GM21737 (cell line): ENCODE data around the gene LILRA1.
"Not testable (repeated sequence)": the region's sequence is repeated elsewhere in the genome, so short reads cannot be mapped to it uniquely, and the experiment has no call there.

Experiments
- ATAC-seq: cut with Tn5 transposase; IDR thresholded peaks from one replicate; pipeline ENCODE4 v1.9.1; 2021; ENCODE audit warnings: mild to moderate bottlenecking, moderate library complexity; ENCODE audit not compliant: unreplicated experiment

LILRA1 gene

GRCh38 chr19:54576411-54576976, 16.9 kb upstream of the LILRA1 start:
- ATAC-seq, result no peak

GRCh38 chr19:54577334-54577733, 16.1 kb upstream of the LILRA1 start:
- no peak for ATAC-seq

DNA sequence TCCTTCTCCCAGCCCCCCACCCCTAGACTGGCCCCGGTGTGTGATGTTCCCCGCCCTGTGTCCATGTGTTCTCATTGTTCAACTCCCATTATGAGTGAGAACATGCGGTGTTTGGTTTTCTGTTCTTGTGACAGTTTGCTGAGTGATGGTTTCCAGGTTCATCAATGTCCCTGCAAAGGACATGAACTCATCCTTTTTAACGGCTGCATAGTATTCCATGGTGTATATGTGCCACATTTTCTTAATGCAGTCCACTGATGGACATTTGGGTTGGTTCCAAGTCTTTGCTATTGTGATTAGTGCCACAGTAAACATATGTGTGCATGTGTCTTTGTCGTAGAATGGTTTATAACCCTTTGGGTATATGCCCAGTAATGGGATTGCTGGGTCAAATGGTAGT, 15.2 kb upstream of the LILRA1 start:
- ATAC-seq, result not testable (repeated sequence)

DNA sequence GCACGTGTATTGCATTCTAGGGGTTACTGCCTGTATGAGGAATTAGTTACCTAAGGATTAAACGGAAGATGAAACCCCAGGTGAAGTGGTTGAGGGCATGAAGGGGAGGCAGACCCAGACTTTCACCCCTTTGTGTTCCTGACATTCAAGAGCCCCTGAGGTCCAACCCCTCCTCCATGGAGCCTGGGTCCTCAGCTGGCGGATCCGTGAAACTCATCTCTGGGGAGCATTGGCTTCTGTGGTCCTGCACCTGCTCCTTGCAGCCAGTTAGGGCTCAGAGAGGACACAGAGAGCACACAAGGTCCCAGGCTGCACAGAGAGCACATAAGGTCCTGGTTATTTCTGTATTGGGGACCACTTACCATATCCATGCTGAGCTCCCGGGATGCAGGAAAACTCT, 7.0 kb upstream of the LILRA1 start:
- no peak for ATAC-seq

GRCh38 chr19:54587026-54587425, 6.4 kb upstream of the LILRA1 start:
- no peak for ATAC-seq

- not testable (repeated sequence) for ATAC-seq
Observed at GRCh38 chr19:54593931-54594626, 647 bp downstream of the LILRA1 start.

DNA sequence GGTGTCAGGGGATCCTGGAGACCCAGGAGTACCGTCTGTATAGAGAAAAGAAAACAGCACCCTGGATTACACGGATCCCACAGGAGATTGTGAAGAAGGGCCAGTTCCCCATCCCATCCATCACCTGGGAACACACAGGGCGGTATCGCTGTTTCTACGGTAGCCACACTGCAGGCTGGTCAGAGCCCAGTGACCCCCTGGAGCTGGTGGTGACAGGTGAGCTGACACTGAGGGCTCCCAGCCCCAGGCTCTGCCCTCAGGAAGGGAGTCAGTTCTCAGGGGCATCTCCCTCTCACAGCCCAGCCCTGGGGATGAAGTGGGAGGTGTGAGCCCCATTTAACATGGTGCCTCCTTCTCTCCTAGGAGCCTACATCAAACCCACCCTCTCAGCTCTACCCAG, 1.3 kb downstream of the LILRA1 start:
- no peak for ATAC-seq

- ATAC-seq, result not testable (repeated sequence)
Observed at GRCh38 chr19:54595680-54596436, 2.4 kb downstream of the LILRA1 start.

DNA sequence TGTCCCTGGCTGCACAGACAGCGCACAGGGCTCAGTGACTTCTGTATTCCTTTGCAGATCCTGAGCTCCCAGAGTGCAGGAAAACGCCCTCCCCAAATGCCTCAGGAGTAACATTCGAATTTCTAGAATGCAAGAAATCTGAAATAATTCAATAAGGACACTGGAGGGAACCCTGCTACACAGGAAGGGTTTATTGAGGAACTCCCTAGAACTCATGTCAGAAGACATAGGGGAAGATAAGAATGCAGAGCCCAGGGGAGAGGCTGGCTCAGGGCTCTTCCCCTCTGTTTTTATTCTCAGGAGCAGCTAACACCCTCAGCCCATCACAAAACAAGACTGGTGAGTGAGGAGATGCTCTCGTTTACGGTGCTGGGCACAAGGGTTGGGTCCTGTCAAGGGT, 6.8 kb downstream of the LILRA1 start:
- ATAC-seq, result no peak

DNA sequence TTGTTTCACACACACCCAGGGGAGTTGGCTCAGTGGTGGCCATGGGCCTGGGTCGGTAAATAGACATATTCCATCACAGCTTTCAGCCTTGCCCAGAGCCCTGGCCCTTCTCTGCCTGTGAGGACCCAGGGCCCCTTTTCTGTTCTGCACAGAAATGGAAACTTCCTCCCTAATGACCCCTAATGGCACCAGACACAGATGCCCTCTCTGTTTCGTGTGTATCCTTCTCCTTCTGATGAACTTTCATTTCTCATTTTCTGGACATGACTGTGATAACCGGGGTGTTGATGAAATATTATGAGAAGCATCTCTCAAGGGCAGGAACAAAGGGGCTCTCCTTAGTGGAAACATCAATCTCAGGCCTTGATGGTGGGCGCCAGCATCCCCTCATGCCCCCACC, 12.8 kb downstream of the LILRA1 start:
- ATAC-seq, result no peak

DNA sequence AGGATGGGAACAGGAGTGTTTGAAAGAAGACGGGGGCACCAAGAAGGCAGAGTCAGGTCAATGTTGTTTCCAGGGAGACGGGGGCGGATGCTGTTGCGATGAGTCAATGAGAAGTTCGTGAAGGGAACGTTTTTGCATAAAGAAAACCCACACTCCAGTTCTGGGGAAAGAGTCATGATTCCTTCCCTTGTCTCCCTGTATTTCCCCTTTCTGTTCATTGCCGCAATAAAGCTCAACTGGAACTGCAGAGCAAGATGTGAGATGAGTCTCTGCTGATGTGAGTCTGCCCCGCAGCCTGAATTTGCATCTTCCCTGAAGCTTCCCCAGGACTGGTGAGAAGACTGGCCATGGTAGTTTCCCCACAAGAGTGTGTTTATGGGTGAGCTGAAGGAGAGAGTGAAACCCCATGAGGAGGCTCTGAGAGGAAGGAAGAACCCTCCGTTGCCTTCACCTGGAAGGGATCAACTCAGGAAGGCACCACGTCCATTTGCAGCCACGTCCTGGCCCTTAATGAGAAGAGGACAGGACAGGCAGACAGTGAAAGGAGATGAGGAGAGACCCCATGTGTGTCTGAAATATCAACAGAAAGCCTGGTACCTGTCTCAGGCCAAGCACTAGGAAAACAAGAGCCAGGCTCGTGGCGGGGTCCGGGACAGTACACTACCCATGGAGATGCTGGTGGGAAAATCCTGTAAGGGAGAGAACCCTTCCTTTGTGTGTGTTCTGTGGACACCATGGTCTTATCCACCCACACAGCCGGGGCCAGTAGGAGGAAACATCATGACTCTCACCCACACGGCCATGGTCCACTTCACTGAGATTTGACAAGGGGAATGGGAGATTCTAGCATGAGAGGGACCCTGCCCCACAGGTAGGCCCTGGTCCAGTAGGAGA, 13.7 kb downstream of the LILRA1 start:
- ATAC-seq, result peak; percentile 55

- no peak for ATAC-seq
Observed at GRCh38 chr19:54607785-54608150, 14.3 kb downstream of the LILRA1 start.

GRCh38 chr19:54608205-54608604, 14.8 kb downstream of the LILRA1 start:
- no peak for ATAC-seq

DNA sequence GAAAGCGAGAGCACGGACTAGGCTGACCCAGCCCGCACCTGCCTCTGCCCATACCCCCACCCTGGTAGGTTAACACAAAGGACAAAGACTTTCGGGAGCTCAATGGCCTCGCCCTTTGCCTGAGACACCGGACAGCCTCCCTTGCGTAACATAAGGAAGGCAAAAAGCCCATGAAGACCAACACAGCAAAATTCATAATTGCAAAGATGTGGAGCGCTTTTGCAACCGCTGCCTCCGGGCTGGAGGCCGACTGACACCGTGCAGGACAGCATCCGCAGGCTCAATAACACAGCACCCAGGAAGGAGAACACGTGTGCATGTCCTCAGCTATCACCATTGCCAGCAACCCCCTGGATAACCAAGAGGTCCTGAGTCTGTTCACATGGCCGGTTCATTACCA, 15.4 kb downstream of the LILRA1 start:
- ATAC-seq, result no peak

DNA sequence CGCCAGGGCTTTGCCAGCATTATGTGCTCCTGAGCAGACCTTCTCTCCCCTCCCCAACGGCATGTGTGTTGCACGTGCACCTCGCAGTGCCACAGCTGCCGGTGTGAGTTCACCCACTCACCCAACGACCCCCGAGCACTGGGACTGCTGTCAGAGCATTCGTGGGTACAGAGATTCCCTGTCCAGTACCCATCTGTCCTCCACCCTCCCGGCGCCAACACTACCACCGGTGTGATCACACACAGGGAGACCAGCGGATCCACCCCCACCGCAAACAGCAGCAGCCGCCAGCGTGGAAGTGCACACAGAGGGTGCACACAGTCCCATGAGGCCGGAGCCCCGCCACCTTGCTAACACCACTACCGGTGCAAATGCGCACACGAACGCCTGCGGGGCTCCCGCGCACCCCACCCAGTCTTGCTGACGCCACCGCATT, 15.9 kb downstream of the LILRA1 start:
- no peak for ATAC-seq

- ATAC-seq, result no peak
Observed at GRCh38 chr19:54612428-54612827, 19.0 kb downstream of the LILRA1 start.

GRCh38 chr19:54614726-54615125, 21.3 kb downstream of the LILRA1 start:
- ATAC-seq, result no peak

DNA sequence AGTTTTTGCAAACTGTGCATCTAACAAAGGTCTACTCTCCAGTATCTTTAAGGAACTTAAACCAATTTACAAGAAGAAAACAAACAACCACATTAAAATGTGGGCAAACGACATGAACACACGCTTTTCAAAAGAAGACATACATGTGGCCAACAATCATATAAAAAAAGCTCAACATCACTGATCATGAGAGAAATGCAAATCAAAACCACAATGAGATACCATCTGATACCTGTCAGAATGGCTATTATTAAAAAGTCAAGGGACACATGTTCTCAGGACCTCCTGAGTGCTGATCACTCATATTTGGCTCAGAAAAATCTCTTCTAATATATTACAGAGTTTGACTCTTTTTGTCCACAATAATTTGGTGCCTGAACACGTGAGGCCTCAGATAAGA, 22.6 kb downstream of the LILRA1 start:
- ATAC-seq, result peak; percentile 29

GRCh38 chr19:54616821-54617560, 23.6 kb downstream of the LILRA1 start:
- peak; percentile 71 for ATAC-seq

- ATAC-seq, result no peak
Observed at GRCh38 chr19:54620464-54620863, 27.0 kb downstream of the LILRA1 start.
